Stimulated activated naive CD8-positive, alpha-beta T cell treated with anti-CD3 and anti-CD28 coated beads, Interleukin-15, amount 100 ng/mL, for 72 hours (primary cell): Measurements from ENCODE around the gene NETO1.

ENCODE experiments used
- ATAC-seq: fragments of 150-1000 bp; cut with Tn5 transposase; 2 replicates; pipeline ENCODE4 v1.10.0; 2021; ENCODE audit warnings: mild to moderate bottlenecking, moderate library complexity
- DNase-seq, 2 donors: peaks; one replicate each; pipeline ENCODE4 v3.0.0; 2021 to 2022
- H3K27ac Mint-ChIP-seq, 2 donors: one replicate each; pipeline ENCODE4 v1.8.0; 2022; ENCODE audit warnings: mild to moderate bottlenecking in 2 of 2, mixed read lengths in 2 of 2, moderate library complexity in 2 of 2
- H3K27me3 Mint-ChIP-seq: one replicate; pipeline ENCODE4 v1.8.0; 2022; ENCODE audit warnings: mixed read lengths
- H3K4me1 Mint-ChIP-seq: one replicate; pipeline ENCODE4 v1.8.0; 2022; ENCODE audit warnings: mild to moderate bottlenecking, mixed read lengths
- H3K4me3 Mint-ChIP-seq, 2 donors: one replicate each; pipeline ENCODE4 v1.8.0; 2022; ENCODE audit warnings: mild to moderate bottlenecking in 2 of 2, mixed read lengths in 2 of 2, moderate library complexity in 1 of 2
- H3K9me3 Mint-ChIP-seq, 2 donors: one replicate each; pipeline ENCODE4 v1.8.0; 2022; ENCODE audit warnings: mixed read lengths in 2 of 2

Gene NETO1

GRCh38 chr18:72819050-72819449, 48.7 kb downstream of the NETO1 start:
- DNase-seq (no peak), ATAC-seq (no peak)
- Mint-ChIP-seq H3K9me3 (peaks cover 0 to 10% of the 10 kb centered on the region in 2 donors), H3K4me1 (no peaks in the 10 kb centered on the region), H3K27ac (no peak overlapping the region), H3K27me3 (no peaks in the 10 kb centered on the region), H3K4me3 (no peak overlapping the region)

- Mint-ChIP-seq H3K27me3 (no peaks in the 10 kb centered on the region), H3K27ac (no peak overlapping the region), H3K9me3 (peaks cover 0 to 4% of the 10 kb centered on the region in 2 donors), H3K4me1 (no peaks in the 10 kb centered on the region), H3K4me3 (no peak overlapping the region)
- ATAC-seq (no peak), DNase-seq (no peak)
Observed at GRCh38 chr18:72811047-72811446, 56.7 kb downstream of the NETO1 start.

GRCh38 chr18:72808680-72809079, 59.1 kb downstream of the NETO1 start:
- Mint-ChIP-seq H3K27me3 (no peaks in the 10 kb centered on the region), H3K4me3 (no peak overlapping the region), H3K4me1 (no peaks in the 10 kb centered on the region), H3K9me3 (peaks cover 0 to 4% of the 10 kb centered on the region in 2 donors), H3K27ac (no peak overlapping the region)
- no peak for ATAC-seq
- no peak for DNase-seq

- Mint-ChIP-seq H3K9me3 (no peaks in the 10 kb centered on the region), H3K27ac (no peak overlapping the region), H3K4me1 (no peaks in the 10 kb centered on the region), H3K4me3 (no peak overlapping the region), H3K27me3 (no peaks in the 10 kb centered on the region)
- ATAC-seq (no peak), DNase-seq (no peak)
Observed at GRCh38 chr18:72799106-72799505, 68.7 kb downstream of the NETO1 start.

- H3K27me3 Mint-ChIP-seq = no peaks in the 10 kb centered on the region
Observed at GRCh38 chr18:72783530-72783929, 84.3 kb downstream of the NETO1 start.

GRCh38 chr18:72774914-72775313, 92.9 kb downstream of the NETO1 start:
- Mint-ChIP-seq H3K27me3 (no peaks in the 10 kb centered on the region), H3K9me3 (no peaks in the 10 kb centered on the region), H3K4me3 (no peak overlapping the region), H3K4me1 (no peaks in the 10 kb centered on the region), H3K27ac (no peak overlapping the region)
- no peak for ATAC-seq
- no peak for DNase-seq

More at GRCh38 chr18:72783530-72783929, 84.3 kb downstream of the NETO1 start:
- no peaks in the 10 kb centered on the region for H3K4me1 Mint-ChIP-seq
- H3K4me3 Mint-ChIP-seq = no peak overlapping the region
- H3K9me3 Mint-ChIP-seq = no peaks in the 10 kb centered on the region
- no peak for ATAC-seq
- H3K27ac Mint-ChIP-seq = no peak overlapping the region
- DNase-seq = no peak

- no peak overlapping the region for H3K4me3 Mint-ChIP-seq
- no peaks in the 10 kb centered on the region for H3K27me3 Mint-ChIP-seq
- no peak overlapping the region for H3K27ac Mint-ChIP-seq
- H3K9me3 Mint-ChIP-seq = no peaks in the 10 kb centered on the region
- H3K4me1 Mint-ChIP-seq = no peaks in the 10 kb centered on the region
- no peak for ATAC-seq
- no peak for DNase-seq
Observed at GRCh38 chr18:72772916-72773315, 94.9 kb downstream of the NETO1 start.

GRCh38 chr18:72768681-72769229, 99.0 kb downstream of the NETO1 start:
- no peaks in the 10 kb centered on the region for H3K27me3 Mint-ChIP-seq

GRCh38 chr18:72762515-72763122, 105.2 kb downstream of the NETO1 start:
- Mint-ChIP-seq H3K27me3 (no peaks in the 10 kb centered on the region), H3K27ac (no peak overlapping the region), H3K4me3 (no peak overlapping the region), H3K9me3 (no peaks in the 10 kb centered on the region), H3K4me1 (no peaks in the 10 kb centered on the region)
- DNase-seq (peak in 1 of 2 donors; percentile 2), ATAC-seq (no peak)

More at GRCh38 chr18:72768681-72769229, 99.0 kb downstream of the NETO1 start:
- Mint-ChIP-seq H3K27ac (no peak overlapping the region), H3K9me3 (no peaks in the 10 kb centered on the region), H3K4me3 (no peak overlapping the region), H3K4me1 (no peaks in the 10 kb centered on the region)
- ATAC-seq (no peak), DNase-seq (no peak)

GRCh38 chr18:72752220-72752619, 115.6 kb downstream of the NETO1 start:
- Mint-ChIP-seq H3K4me3 (no peak overlapping the region), H3K27ac (no peak overlapping the region), H3K27me3 (no peaks in the 10 kb centered on the region), H3K9me3 (no peaks in the 10 kb centered on the region), H3K4me1 (no peaks in the 10 kb centered on the region)
- ATAC-seq (no peak), DNase-seq (no peak)

GRCh38 chr18:72742002-72742401, 125.8 kb downstream of the NETO1 start:
- Mint-ChIP-seq H3K27me3 (no peaks in the 10 kb centered on the region), H3K4me1 (no peaks in the 10 kb centered on the region), H3K27ac (no peak overlapping the region), H3K4me3 (no peak overlapping the region), H3K9me3 (no peaks in the 10 kb centered on the region)
- ATAC-seq (no peak), DNase-seq (no peak)

GRCh38 chr18:72738136-72738535, 129.7 kb downstream of the NETO1 start:
- ATAC-seq (no peak), DNase-seq (no peak)
- H3K27ac Mint-ChIP-seq = no peak overlapping the region
- no peaks in the 10 kb centered on the region for H3K4me1 Mint-ChIP-seq
- no peaks in the 10 kb centered on the region for H3K27me3 Mint-ChIP-seq
- H3K9me3 Mint-ChIP-seq = no peaks in the 10 kb centered on the region
- no peak overlapping the region for H3K4me3 Mint-ChIP-seq

- H3K27me3 Mint-ChIP-seq = no peaks in the 10 kb centered on the region
- H3K9me3 Mint-ChIP-seq = peaks cover 5 to 13% of the 10 kb centered on the region in 2 donors
- DNase-seq = no peak
- ATAC-seq = no peak
- H3K4me3 Mint-ChIP-seq = no peak overlapping the region
- H3K4me1 Mint-ChIP-seq = no peaks in the 10 kb centered on the region
- H3K27ac Mint-ChIP-seq = no peak overlapping the region
Observed at GRCh38 chr18:72727776-72728175, 140.0 kb downstream of the NETO1 start.

GRCh38 chr18:72727038-72727655, 140.6 kb downstream of the NETO1 start:
- ATAC-seq = no peak
- no peak overlapping the region for H3K4me3 Mint-ChIP-seq
- H3K4me1 Mint-ChIP-seq = no peaks in the 10 kb centered on the region

GRCh38 chr18:72726201-72726600, 141.6 kb downstream of the NETO1 start:
- H3K4me3 Mint-ChIP-seq = no peak overlapping the region
- ATAC-seq (no peak), DNase-seq (no peak)
- no peaks in the 10 kb centered on the region for H3K27me3 Mint-ChIP-seq
- no peaks in the 10 kb centered on the region for H3K4me1 Mint-ChIP-seq
- H3K9me3 Mint-ChIP-seq = peaks cover 5 to 13% of the 10 kb centered on the region in 2 donors
- no peak overlapping the region for H3K27ac Mint-ChIP-seq

More at GRCh38 chr18:72727038-72727655, 140.6 kb downstream of the NETO1 start:
- Mint-ChIP-seq H3K27ac (no peak overlapping the region), H3K9me3 (peaks cover 5 to 13% of the 10 kb centered on the region in 2 donors), H3K27me3 (no peaks in the 10 kb centered on the region)
- no peak for DNase-seq

- no peak overlapping the region for H3K27ac Mint-ChIP-seq
- H3K27me3 Mint-ChIP-seq = no peaks in the 10 kb centered on the region
- H3K4me1 Mint-ChIP-seq = no peaks in the 10 kb centered on the region
Observed at GRCh38 chr18:72721330-72721729, 146.5 kb downstream of the NETO1 start.

More at GRCh38 chr18:72721330-72721729, 146.5 kb downstream of the NETO1 start:
- H3K4me3 Mint-ChIP-seq = no peak overlapping the region
- H3K9me3 Mint-ChIP-seq = peaks cover 1 to 5% of the 10 kb centered on the region in 2 donors
- ATAC-seq = no peak
- no peak for DNase-seq
